Astrocyte (in vitro differentiated cells and primary cell): Measurements from ENCODE around the gene C13orf42. TPM values are rescaled to one million over a fixed set of nuclear protein-coding genes. Genes with fewer than 3 reads are reported as not detected.

Experiments
- DNase-seq: peaks from one replicate; pipeline ENCODE4 v3.0.0-alpha.2; 2010; ENCODE audit warnings: low read depth
- FAIRE-seq: peaks from 2 replicates; lab custom pipeline; 2011; peaks lifted over from hg19 to GRCh38; lab: Jason Lieb, UNC
- H2AFZ ChIP-seq: 2 replicates; pipeline ENCODE4 v1.6.0; 2012; ENCODE audit warnings: low read depth, low read length, inconsistent platforms
- H3K27ac ChIP-seq: 2 replicates; pipeline ENCODE4 v1.5.1; 2011; ENCODE audit warnings: low read depth, low read length, inconsistent platforms
- H3K27me3 ChIP-seq: 2 replicates; pipeline ENCODE4 v1.6.0; 2011; ENCODE audit warnings: low read length, inconsistent platforms; ENCODE audit not compliant: insufficient read depth
- H3K36me3 ChIP-seq: 2 replicates; pipeline ENCODE4 v1.5.1; 2011; ENCODE audit warnings: low read length, inconsistent platforms; ENCODE audit not compliant: insufficient read depth
- H3K4me1 ChIP-seq: 2 replicates; pipeline ENCODE4 v1.5.1; 2011; ENCODE audit warnings: low read length, inconsistent platforms; ENCODE audit not compliant: insufficient read depth
- H3K4me2 ChIP-seq: 2 replicates; pipeline ENCODE4 v1.6.0; 2012; ENCODE audit warnings: low read length, inconsistent platforms
- H3K4me3 ChIP-seq: 2 replicates; pipeline ENCODE4 v1.5.1; 2011; ENCODE audit warnings: low read depth, mild to moderate bottlenecking, low read length, inconsistent platforms; ENCODE audit not compliant: insufficient read depth
- H3K79me2 ChIP-seq: 2 replicates; pipeline ENCODE4 v1.6.0; 2012; ENCODE audit warnings: mild to moderate bottlenecking, low read length, inconsistent platforms; ENCODE audit not compliant: insufficient read depth
- H3K9ac ChIP-seq: 2 replicates; pipeline ENCODE4 v1.6.0; 2012; ENCODE audit warnings: mild to moderate bottlenecking, low read length, inconsistent platforms
- H3K9me3 ChIP-seq: 2 replicates; pipeline ENCODE4 v1.5.1; 2012; ENCODE audit warnings: low read depth, mild to moderate bottlenecking, low read length, inconsistent platforms; ENCODE audit not compliant: insufficient read depth
- H4K20me1 ChIP-seq: 2 replicates; pipeline ENCODE4 v1.6.0; 2012; ENCODE audit warnings: low read length, inconsistent platforms; ENCODE audit not compliant: insufficient read depth
- H3K27ac Mint-ChIP-seq: one replicate; pipeline ENCODE4 v1.8.0; 2021; ENCODE audit warnings: mild to moderate bottlenecking, mixed read lengths; ENCODE audit not compliant: unreplicated experiment
- H3K27me3 Mint-ChIP-seq: one replicate; pipeline ENCODE4 v1.8.0; 2021; ENCODE audit warnings: low read depth, mixed read lengths; ENCODE audit not compliant: unreplicated experiment
- H3K36me3 Mint-ChIP-seq: one replicate; pipeline ENCODE4 v1.8.0; 2021; ENCODE audit warnings: low read depth, mixed read lengths; ENCODE audit not compliant: unreplicated experiment
- H3K4me1 Mint-ChIP-seq: one replicate; pipeline ENCODE4 v1.8.0; 2021; ENCODE audit warnings: low read depth, mixed read lengths; ENCODE audit not compliant: unreplicated experiment
- H3K4me3 Mint-ChIP-seq: one replicate; pipeline ENCODE4 v1.8.0; 2021; ENCODE audit warnings: mild to moderate bottlenecking, moderate library complexity, mixed read lengths; ENCODE audit not compliant: unreplicated experiment
- H3K9me3 Mint-ChIP-seq: one replicate; pipeline ENCODE4 v1.8.0; 2021; ENCODE audit warnings: mild to moderate bottlenecking, mixed read lengths; ENCODE audit not compliant: unreplicated experiment
- EZH2 ChIP-seq: IDR thresholded peaks from 2 replicates; pipeline ENCODE4 v1.6.1; 2012; ENCODE audit warnings: mild to moderate bottlenecking, low read length, inconsistent platforms; ENCODE audit not compliant: insufficient read depth
- total RNA-seq: library from RNA; stranded (reverse); gene quantifications from 2 replicates; pipeline ENCODE4 v1.2.1, GENCODE V29; 2021
- TF ChIP-seq, protein P1 (sequence below): IDR thresholded peaks from 2 replicates; pipeline ENCODE4 v1.5.1; 2011; ENCODE audit warnings: low read depth, mild to moderate bottlenecking, inconsistent platforms, low read length, moderate library complexity; ENCODE audit not compliant: insufficient read depth

The C13orf42 gene
- total RNA-seq, 1 donor from 2014 or later: not detected

DNA sequence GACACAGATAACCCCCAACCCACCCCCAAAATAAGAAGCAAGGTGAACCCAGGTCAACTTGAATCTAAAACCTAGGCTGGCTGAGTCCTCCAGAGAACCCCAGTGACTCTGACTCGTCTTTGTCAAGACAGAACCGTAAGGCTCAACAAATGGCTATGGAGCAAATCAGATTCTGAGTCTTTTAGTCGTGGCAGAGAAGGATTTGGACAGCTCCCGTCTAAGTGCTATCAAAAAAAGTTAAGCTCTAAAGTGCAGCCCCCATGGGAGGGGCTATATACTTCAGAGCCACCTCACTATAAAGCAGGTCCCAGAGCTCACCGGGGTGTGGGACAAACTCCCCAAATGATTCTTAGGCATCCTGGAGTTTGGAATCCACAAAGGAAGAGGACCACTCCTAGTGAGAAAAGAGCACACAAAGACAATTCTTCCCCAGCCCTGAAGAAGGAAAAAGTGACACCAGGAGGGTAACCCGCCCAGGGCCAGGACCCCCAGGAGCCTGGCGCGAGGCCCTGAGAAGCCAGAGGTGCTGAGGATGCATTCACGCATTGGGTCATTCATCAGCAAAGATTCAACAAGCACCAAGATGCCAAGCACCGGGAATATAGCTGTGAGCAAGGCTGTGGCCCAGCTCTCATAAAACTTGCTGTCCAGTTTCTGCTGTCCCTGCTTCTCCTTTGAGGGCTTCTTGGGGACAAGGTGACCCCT, 25.4 kb upstream of the C13orf42 start:
- no peak overlapping the region for H3K4me3 Mint-ChIP-seq
- H3K27ac ChIP-seq: no peak overlapping the region
- DNase-seq: no peak

DNA sequence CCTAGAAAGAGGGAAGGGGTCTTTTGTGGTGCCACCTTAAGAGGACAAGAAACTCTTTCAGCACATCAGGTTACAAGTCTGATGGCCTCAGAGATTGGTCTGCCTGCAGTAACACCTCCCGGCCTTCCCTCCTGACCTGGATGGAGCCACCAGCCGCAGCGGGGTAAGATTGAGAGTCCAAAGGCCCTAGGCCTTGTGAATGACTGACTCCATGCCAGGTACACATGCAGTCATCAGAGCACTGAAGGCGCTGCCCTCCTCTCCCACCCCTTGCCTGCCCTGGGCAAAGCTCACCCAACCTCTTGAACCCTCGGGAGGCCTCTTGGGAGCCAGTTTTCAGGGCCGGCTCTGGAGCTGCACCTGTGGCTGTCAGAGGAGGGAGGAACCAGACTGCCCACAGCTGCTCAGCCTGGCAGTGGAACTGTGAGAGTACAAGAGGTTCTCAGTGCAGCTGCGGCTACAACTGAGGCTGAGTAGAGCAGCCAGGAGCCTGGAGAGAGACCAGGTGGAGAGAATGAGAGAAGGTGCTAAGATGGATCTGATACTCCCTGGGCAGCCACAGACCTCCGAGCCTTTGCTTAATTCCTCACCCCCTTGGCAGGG, 23.8 kb upstream of the C13orf42 start:
- no peaks in the 10 kb centered on the region for H3K4me1 ChIP-seq
- no peak overlapping the region for H3K27ac Mint-ChIP-seq
- DNase-seq (no peak), FAIRE-seq (no peak)
- H3K4me1 Mint-ChIP-seq: peaks cover 2% of the 10 kb centered on the region
- no peak overlapping the region for H3K4me2 ChIP-seq
- no peaks in the 10 kb centered on the region for H4K20me1 ChIP-seq
- no peak overlapping the region for H2AFZ ChIP-seq
- H3K4me3 Mint-ChIP-seq: no peak overlapping the region
- peaks cover 12% of the 10 kb centered on the region for H3K9me3 Mint-ChIP-seq
- no peaks in the 10 kb centered on the region for H3K79me2 ChIP-seq
- H3K36me3 Mint-ChIP-seq: no peaks in the 10 kb centered on the region
- no peak overlapping the region for H3K4me3 ChIP-seq
- no peak overlapping the region for H3K9ac ChIP-seq
- no peaks in the 10 kb centered on the region for H3K36me3 ChIP-seq
- no peaks in the 10 kb centered on the region for H3K9me3 ChIP-seq
- no peak overlapping the region for H3K27ac ChIP-seq
- TF ChIP-seq, protein P1, sequence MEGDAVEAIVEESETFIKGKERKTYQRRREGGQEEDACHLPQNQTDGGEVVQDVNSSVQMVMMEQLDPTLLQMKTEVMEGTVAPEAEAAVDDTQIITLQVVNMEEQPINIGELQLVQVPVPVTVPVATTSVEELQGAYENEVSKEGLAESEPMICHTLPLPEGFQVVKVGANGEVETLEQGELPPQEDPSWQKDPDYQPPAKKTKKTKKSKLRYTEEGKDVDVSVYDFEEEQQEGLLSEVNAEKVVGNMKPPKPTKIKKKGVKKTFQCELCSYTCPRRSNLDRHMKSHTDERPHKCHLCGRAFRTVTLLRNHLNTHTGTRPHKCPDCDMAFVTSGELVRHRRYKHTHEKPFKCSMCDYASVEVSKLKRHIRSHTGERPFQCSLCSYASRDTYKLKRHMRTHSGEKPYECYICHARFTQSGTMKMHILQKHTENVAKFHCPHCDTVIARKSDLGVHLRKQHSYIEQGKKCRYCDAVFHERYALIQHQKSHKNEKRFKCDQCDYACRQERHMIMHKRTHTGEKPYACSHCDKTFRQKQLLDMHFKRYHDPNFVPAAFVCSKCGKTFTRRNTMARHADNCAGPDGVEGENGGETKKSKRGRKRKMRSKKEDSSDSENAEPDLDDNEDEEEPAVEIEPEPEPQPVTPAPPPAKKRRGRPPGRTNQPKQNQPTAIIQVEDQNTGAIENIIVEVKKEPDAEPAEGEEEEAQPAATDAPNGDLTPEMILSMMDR: no peak
- TF ChIP-seq EZH2: no peak
- H3K27me3 ChIP-seq: peaks cover 3% of the 10 kb centered on the region
- H3K27me3 Mint-ChIP-seq: peaks cover 12% of the 10 kb centered on the region

More for the DNA sequence above, 25.4 kb upstream of the C13orf42 start:
- no peak overlapping the region for H3K9ac ChIP-seq
- peaks cover 15% of the 10 kb centered on the region for H3K27me3 Mint-ChIP-seq
- no peaks in the 10 kb centered on the region for H3K9me3 ChIP-seq
- H3K27me3 ChIP-seq: peaks cover 3% of the 10 kb centered on the region
- H3K79me2 ChIP-seq: no peaks in the 10 kb centered on the region
- no peaks in the 10 kb centered on the region for H3K36me3 Mint-ChIP-seq
- H3K4me3 ChIP-seq: no peak overlapping the region
- FAIRE-seq: no peak
- H3K4me2 ChIP-seq: no peak overlapping the region
- no peaks in the 10 kb centered on the region for H4K20me1 ChIP-seq
- H3K9me3 Mint-ChIP-seq: peaks cover 12% of the 10 kb centered on the region
- no peaks in the 10 kb centered on the region for H3K4me1 ChIP-seq
- no peaks in the 10 kb centered on the region for H3K36me3 ChIP-seq
- no peak overlapping the region for H3K27ac Mint-ChIP-seq
- no peak overlapping the region for H2AFZ ChIP-seq
- H3K4me1 Mint-ChIP-seq: peaks cover 2% of the 10 kb centered on the region
- no peak for TF ChIP-seq EZH2
- TF ChIP-seq, protein P1: no peak

DNA sequence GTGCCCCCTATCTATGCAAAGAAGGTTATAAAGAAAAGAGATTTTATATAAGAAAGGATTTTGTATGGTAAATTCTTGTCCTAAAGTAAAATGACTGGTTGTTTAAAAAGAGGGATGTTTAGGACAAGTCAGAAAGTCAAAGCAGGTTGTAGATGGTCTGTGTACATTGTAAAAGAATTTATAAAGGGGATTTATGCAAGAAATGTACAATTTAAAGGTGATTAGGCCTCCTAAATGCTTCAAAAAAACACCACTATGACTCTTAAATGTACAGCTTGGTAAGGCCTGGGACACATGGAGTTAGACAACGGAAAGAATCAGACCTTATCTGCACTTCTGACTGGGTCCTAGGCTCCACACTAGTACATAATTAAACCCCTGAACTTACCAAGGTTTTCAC, 19.3 kb upstream of the C13orf42 start:
- TF ChIP-seq, protein P1: no peak
- no peak for TF ChIP-seq EZH2
- Histone ChIP-seq H2AFZ (no peak overlapping the region), H3K27ac (no peak overlapping the region), H3K9me3 (no peaks in the 10 kb centered on the region), H4K20me1 (no peaks in the 10 kb centered on the region), H3K36me3 (no peaks in the 10 kb centered on the region), H3K4me2 (no peak overlapping the region), H3K27me3 (no peaks in the 10 kb centered on the region), H3K79me2 (no peaks in the 10 kb centered on the region), H3K4me1 (no peaks in the 10 kb centered on the region), H3K9ac (no peak overlapping the region), H3K4me3 (no peak overlapping the region)
- H3K36me3 Mint-ChIP-seq: no peaks in the 10 kb centered on the region
- peaks cover 12% of the 10 kb centered on the region for H3K9me3 Mint-ChIP-seq
- DNase-seq (no peak), FAIRE-seq (no peak)
- no peak overlapping the region for H3K4me3 Mint-ChIP-seq
- H3K27me3 Mint-ChIP-seq: peaks cover 5% of the 10 kb centered on the region
- H3K27ac Mint-ChIP-seq: no peak overlapping the region
- no peaks in the 10 kb centered on the region for H3K4me1 Mint-ChIP-seq
